ENCODE results near the gene SLC25A30. TPM values are rescaled to one million over a fixed set of nuclear protein-coding genes. Genes with fewer than 3 reads are reported as not detected.

SLC25A30 gene
- total RNA-seq, 3 donors from 2014 or later, result 11.7 to 20.3 (median 14.4) TPM

DNA sequence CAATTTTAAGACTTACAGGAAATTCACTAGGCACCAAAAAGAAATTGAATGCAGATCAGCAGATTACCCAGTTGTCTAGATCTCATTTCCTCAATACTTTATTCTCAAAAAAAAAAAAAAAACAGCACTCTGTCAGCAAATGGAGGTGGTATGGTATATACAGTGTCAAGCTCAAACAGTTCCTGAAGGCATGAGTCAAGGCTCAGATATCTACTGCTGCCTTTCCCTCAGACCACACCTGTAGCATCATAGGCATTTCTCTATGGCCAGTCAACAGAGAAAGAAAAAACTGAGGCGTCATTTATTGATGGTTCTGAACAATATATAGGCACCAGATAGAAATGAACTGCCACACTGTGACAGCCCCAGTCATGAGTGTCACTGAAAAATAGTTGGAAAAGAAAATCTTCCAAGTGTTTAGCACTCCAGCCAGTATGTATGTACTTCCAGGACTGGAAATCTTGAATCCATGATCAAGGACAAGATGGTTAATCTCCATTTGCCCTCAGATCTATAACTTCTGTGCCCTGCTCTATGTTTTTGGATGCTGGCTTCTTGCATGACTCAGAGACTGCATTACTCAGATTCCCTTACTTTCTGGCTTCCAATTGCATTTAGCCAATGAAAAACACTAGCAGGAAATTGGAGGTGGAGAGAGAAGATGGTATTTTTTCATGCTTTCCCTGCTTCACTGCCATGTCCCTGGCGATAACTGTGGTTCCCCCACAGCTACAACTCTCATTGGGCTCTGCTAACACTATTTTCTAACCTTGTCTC is 38.2 kb upstream of the SLC25A30 start:
- Histone ChIP-seq H3K4me3 (no peak overlapping the region), H3K9me3 (peaks cover 0 to 6% of the 10 kb centered on the region in 2 donors), H3K27ac (no peak overlapping the region), H3K4me1 (no peaks in the 10 kb centered on the region), H3K36me3 (no peaks in the 10 kb centered on the region), H3K27me3 (no peaks in the 10 kb centered on the region)
- no peak for TF ChIP-seq POLR2A (IDR thresholded peaks at IDR 0.05)
- TF ChIP-seq, protein P1, sequence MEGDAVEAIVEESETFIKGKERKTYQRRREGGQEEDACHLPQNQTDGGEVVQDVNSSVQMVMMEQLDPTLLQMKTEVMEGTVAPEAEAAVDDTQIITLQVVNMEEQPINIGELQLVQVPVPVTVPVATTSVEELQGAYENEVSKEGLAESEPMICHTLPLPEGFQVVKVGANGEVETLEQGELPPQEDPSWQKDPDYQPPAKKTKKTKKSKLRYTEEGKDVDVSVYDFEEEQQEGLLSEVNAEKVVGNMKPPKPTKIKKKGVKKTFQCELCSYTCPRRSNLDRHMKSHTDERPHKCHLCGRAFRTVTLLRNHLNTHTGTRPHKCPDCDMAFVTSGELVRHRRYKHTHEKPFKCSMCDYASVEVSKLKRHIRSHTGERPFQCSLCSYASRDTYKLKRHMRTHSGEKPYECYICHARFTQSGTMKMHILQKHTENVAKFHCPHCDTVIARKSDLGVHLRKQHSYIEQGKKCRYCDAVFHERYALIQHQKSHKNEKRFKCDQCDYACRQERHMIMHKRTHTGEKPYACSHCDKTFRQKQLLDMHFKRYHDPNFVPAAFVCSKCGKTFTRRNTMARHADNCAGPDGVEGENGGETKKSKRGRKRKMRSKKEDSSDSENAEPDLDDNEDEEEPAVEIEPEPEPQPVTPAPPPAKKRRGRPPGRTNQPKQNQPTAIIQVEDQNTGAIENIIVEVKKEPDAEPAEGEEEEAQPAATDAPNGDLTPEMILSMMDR (IDR thresholded peaks at IDR 0.05), result no peak
- TF ChIP-seq POLR2AphosphoS5 (IDR thresholded peaks at IDR 0.05), result no peak
- intact Hi-C loops (cut with DNase I; ENCODE audit: low total_unique reads), result no loop called here
- DNase-seq (ENCODE audit: low spot score in 2 of 2), result no peak

DNA sequence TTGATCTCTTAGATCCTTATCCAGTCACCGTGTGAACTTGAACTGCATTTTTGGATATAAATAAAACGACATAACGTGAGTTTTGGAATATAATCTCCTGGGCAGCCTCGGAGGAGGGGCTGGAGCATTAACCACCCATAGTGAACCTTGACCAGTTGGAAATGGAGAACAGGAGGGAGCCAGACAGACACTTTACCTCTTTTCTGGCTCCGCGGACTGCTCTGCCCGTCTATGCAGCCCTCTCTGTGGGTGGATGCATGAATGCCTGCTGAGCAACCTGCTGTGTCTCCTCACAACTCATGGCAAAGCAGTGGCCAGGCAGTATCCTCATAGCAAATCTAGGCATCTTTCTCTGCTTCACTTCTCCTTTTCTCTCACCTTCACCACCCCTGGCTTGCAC is 36.0 kb upstream of the SLC25A30 start:
- no peaks in the 10 kb centered on the region for H3K4me1 ChIP-seq
- intact Hi-C loops (cut with DNase I; ENCODE audit: low total_unique reads), result no loop called here
- H3K27me3 ChIP-seq, result no peaks in the 10 kb centered on the region
- no peaks in the 10 kb centered on the region for H3K36me3 ChIP-seq
- no peak for DNase-seq (ENCODE audit: low spot score in 2 of 2)
- H3K4me3 ChIP-seq, result no peak overlapping the region
- TF ChIP-seq POLR2A (IDR thresholded peaks at IDR 0.05), result no peak
- no peak for TF ChIP-seq POLR2AphosphoS5 (IDR thresholded peaks at IDR 0.05)
- TF ChIP-seq, protein P1 (IDR thresholded peaks at IDR 0.05), result no peak
- H3K9me3 ChIP-seq, result peaks cover 0 to 6% of the 10 kb centered on the region in 2 donors
- H3K27ac ChIP-seq, result no peak overlapping the region

DNA sequence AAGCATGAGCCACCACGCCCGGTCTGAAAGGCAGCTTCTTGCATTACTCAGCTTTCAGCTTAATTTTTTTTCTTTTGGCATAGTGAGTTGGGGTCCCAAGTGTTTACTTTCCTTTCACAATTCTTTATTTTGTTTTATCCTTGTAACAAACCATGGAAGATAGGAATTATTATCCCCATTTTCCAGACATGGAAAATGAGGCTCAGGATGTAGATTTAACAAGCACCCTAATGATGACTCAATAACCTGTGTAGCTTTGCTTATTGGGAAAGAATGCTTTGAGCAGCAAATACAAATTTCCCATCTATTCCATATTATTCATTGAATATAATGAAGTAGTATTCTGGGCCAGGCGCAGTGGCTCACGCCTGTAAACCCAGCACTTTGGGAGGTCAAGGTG is 33.1 kb upstream of the SLC25A30 start:
- H3K27me3 ChIP-seq, result no peaks in the 10 kb centered on the region
- H3K36me3 ChIP-seq, result no peaks in the 10 kb centered on the region
- H3K4me3 ChIP-seq, result no peak overlapping the region
- no peak overlapping the region for H3K27ac ChIP-seq
- intact Hi-C loops (cut with DNase I; ENCODE audit: low total_unique reads), result no loop called here
- no peaks in the 10 kb centered on the region for H3K4me1 ChIP-seq
- DNase-seq (ENCODE audit: low spot score in 2 of 2), result no peak
- TF ChIP-seq, protein P1 (IDR thresholded peaks at IDR 0.05), result no peak
- TF ChIP-seq POLR2AphosphoS5 (IDR thresholded peaks at IDR 0.05), result no peak
- no peak for TF ChIP-seq POLR2A (IDR thresholded peaks at IDR 0.05)
- no peaks in the 10 kb centered on the region for H3K9me3 ChIP-seq

DNA sequence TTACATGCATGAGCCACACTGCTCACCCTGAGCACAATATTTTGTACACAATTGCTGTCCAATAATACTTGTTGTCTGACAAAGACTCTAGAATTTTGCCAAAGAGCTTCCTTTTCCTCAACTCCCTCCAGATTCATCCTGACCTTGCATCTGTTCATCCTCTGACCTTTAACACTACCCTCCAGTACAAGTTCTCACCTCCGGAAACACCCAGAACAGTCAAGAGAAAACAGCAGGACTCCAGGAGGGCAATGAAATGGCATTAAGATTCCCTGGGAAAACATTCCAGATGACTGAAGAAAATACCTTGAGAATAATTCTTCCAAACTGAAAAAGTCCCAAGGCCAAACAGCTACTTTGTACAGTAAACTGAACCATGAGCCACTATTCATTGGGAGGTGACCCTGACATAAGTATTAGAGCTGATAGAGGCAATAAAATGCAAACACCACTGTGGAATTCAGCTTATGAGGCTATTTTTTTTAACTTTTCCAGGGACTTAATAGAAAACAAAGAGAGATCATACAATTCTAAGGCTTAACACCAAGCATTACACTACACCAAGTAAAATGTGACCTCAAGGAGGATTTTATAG is 30.9 kb upstream of the SLC25A30 start:
- no peaks in the 10 kb centered on the region for H3K36me3 ChIP-seq
- H3K27ac ChIP-seq, result no peak overlapping the region
- H3K4me3 ChIP-seq, result no peak overlapping the region
- no peak for TF ChIP-seq POLR2AphosphoS5 (IDR thresholded peaks at IDR 0.05)
- TF ChIP-seq POLR2A (IDR thresholded peaks at IDR 0.05), result no peak
- TF ChIP-seq, protein P1 (IDR thresholded peaks at IDR 0.05), result no peak
- DNase-seq (ENCODE audit: low spot score in 2 of 2), result no peak
- intact Hi-C loops (cut with DNase I; ENCODE audit: low total_unique reads), result no loop called here
- H3K4me1 ChIP-seq, result no peaks in the 10 kb centered on the region
- H3K9me3 ChIP-seq, result no peaks in the 10 kb centered on the region
- no peaks in the 10 kb centered on the region for H3K27me3 ChIP-seq

DNA sequence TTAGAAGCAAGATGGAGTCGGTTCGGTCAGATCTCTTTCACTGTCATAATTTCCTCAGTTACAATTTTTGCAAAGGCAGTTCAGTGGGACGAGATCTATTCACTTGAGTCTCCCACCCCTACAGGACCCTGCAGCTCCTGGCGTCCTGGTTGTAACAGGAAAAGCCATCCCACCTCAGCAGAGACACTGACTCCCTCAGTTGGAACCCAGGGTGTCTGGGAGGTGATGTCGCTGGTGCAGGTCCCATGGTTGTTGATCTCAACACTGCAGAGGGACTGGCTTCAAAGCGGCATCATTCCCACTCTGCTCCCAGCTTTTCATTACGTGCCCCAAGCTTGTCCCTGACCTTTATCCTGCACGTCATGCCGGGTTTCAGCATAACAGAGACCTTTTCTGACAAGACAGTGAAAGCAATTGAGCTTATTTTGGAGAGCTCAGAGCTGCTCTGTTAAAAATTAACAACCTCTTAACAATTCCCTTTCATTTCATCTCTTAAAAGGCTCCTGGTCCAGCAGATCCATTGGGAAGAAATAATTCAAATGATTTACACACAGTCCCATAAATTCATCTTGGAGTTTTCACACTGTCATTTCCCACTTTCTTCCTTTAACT is 29.0 kb upstream of the SLC25A30 start:
- no peak for DNase-seq (ENCODE audit: low spot score in 2 of 2)
- H3K4me3 ChIP-seq, result no peak overlapping the region
- H3K27me3 ChIP-seq, result no peaks in the 10 kb centered on the region
- H3K4me1 ChIP-seq, result no peaks in the 10 kb centered on the region
- H3K27ac ChIP-seq, result no peak overlapping the region
- H3K36me3 ChIP-seq, result no peaks in the 10 kb centered on the region
- intact Hi-C loops (cut with DNase I; ENCODE audit: low total_unique reads), result no loop called here
- TF ChIP-seq POLR2AphosphoS5 (IDR thresholded peaks at IDR 0.05), result no peak
- no peak for TF ChIP-seq POLR2A (IDR thresholded peaks at IDR 0.05)
- TF ChIP-seq, protein P1 (IDR thresholded peaks at IDR 0.05), result no peak
- H3K9me3 ChIP-seq, result no peaks in the 10 kb centered on the region
